Neutrophil (primary cell): Measurements from ENCODE around the gene FAN1.
A peak's percentile ranks its signal among the peaks of the same experiment; 100 is the strongest.

Source experiments
- H3K27ac ChIP-seq: fragments of 200-600 bp; sonication (generic); 2 replicates; pipeline ENCODE4 v1.5.1; 2016; ENCODE audit warnings: mild to moderate bottlenecking, moderate library complexity
- H3K27me3 ChIP-seq: fragments of 200-600 bp; sonication (generic); 2 replicates; pipeline ENCODE4 v1.6.0; 2016; ENCODE audit warnings: mild to moderate bottlenecking
- H3K36me3 ChIP-seq: fragments of 200-600 bp; sonication (generic); 2 replicates; pipeline ENCODE4 v1.5.1; 2017
- H3K4me1 ChIP-seq, 2 experiments: fragments of 200-600 bp in 1 of 2; sonication (generic) in 1 of 2; 1 replicate in 1 of 2; 2 replicates in 1 of 2; pipeline versions ENCODE4 v1.5.1 to v1.6.1; 2013 to 2016; ENCODE audit warnings: low read depth in 1 of 2, low read length in 1 of 2, mild to moderate bottlenecking in 1 of 2, moderate library complexity in 1 of 2; ENCODE audit not compliant: control insufficient read depth in 1 of 2, insufficient read depth in 1 of 2
- H3K4me3 ChIP-seq, 2 experiments: fragments of 200-600 bp in 1 of 2; sonication (generic) in 1 of 2; 1 replicate in 1 of 2; 2 replicates in 1 of 2; pipeline ENCODE4 v1.5.1; 2013 to 2016; ENCODE audit warnings: low read depth in 1 of 2, low read length in 1 of 2, mild to moderate bottlenecking in 1 of 2, moderate library complexity in 1 of 2
- H3K9me3 ChIP-seq: fragments of 200-600 bp; sonication (generic); 2 replicates; pipeline ENCODE4 v1.5.1; 2016
- CTCF ChIP-seq: fragments of 200-600 bp; sonication (generic); IDR thresholded peaks from 2 replicates; pipeline ENCODE4 v1.5.1; 2016; ENCODE audit warnings: antibody characterized with exemption

The FAN1 gene

GRCh38 chr15:30992249-30992864, 88.6 kb downstream of the FAN1 start:
- Histone ChIP-seq H3K36me3 (peaks cover 14% of the 10 kb centered on the region), H3K27ac (peak overlapping the region; percentile 99), H3K4me3 (peak overlapping the region; percentile 84 to 96), H3K9me3 (no peaks in the 10 kb centered on the region), H3K4me1 (peaks cover 31 to 38% of the 10 kb centered on the region in 2 experiments), H3K27me3 (no peaks in the 10 kb centered on the region)
- TF ChIP-seq CTCF, result no peak
